Stimulated activated CD4-positive, alpha-beta T cell treated with anti-CD3 and anti-CD28 coated beads, Interleukin-12 subunit alpha, Interleukin-12 subunit beta, amount 100 ng/mL, for 24 hours (primary cell): ENCODE results near the gene AK4.
A peak's percentile ranks its signal among the peaks of the same experiment; 100 is the strongest.

ENCODE experiments used
- DNase-seq, 2 experiments: peaks; one replicate each; pipeline ENCODE4 v3.0.0-alpha.2; 2020; ENCODE audit warnings: low read depth in 2 of 2

The AK4 gene

GRCh38 chr1:65176591-65176990 is 28.6 kb downstream of the AK4 start:
- DNase-seq, result no peak

- DNase-seq, result no peak
Measured at GRCh38 chr1:65177457-65177856, 29.5 kb downstream of the AK4 start.

GRCh38 chr1:65178235-65178634 is 30.2 kb downstream of the AK4 start:
- DNase-seq, result no peak

GRCh38 chr1:65179148-65179547 is 31.1 kb downstream of the AK4 start:
- no peak for DNase-seq

- no peak for DNase-seq
Measured at GRCh38 chr1:65180977-65181376, 33.0 kb downstream of the AK4 start.

- DNase-seq, result no peak
Measured at GRCh38 chr1:65182658-65183268, 34.8 kb downstream of the AK4 start.

GRCh38 chr1:65189576-65190115 is 41.6 kb downstream of the AK4 start:
- DNase-seq, result no peak

GRCh38 chr1:65190229-65190628 is 42.2 kb downstream of the AK4 start:
- no peak for DNase-seq

GRCh38 chr1:65193129-65193695 is 45.2 kb downstream of the AK4 start:
- no peak for DNase-seq

GRCh38 chr1:65195495-65196417 is 47.8 kb downstream of the AK4 start:
- DNase-seq, result no peak

GRCh38 chr1:65196926-65197325 is 48.9 kb downstream of the AK4 start:
- DNase-seq, result no peak

GRCh38 chr1:65197636-65198035 is 49.6 kb downstream of the AK4 start:
- DNase-seq, result no peak

- DNase-seq, result no peak
Measured at GRCh38 chr1:65198096-65198495, 50.1 kb downstream of the AK4 start.

- no peak for DNase-seq
Measured at GRCh38 chr1:65200411-65200810, 52.4 kb downstream of the AK4 start.

GRCh38 chr1:65206836-65207235 is 58.8 kb downstream of the AK4 start:
- no peak for DNase-seq

GRCh38 chr1:65207317-65207716 is 59.3 kb downstream of the AK4 start:
- no peak for DNase-seq

GRCh38 chr1:65208563-65208973 is 60.6 kb downstream of the AK4 start:
- no peak for DNase-seq

- DNase-seq, result no peak
Measured at GRCh38 chr1:65209005-65209885, 61.2 kb downstream of the AK4 start.

- DNase-seq, result no peak
Measured at GRCh38 chr1:65210325-65210724, 62.3 kb downstream of the AK4 start.

GRCh38 chr1:65211331-65211730 is 63.3 kb downstream of the AK4 start:
- DNase-seq, result no peak

GRCh38 chr1:65213271-65214023 is 65.4 kb downstream of the AK4 start:
- DNase-seq, result peak in 1 of 2 experiments; percentile 8
